Neuronal stem cell (in vitro differentiated cells): Measurements from ENCODE around the gene SMIM31.
A peak's percentile ranks its signal among the peaks of the same experiment; 100 is the strongest.

Source experiments
- DNase-seq: peaks from one replicate; pipeline ENCODE4 v3.0.0-alpha.2; 2013; ENCODE audit warnings: low spot score
- H2AFZ ChIP-seq: one replicate; pipeline ENCODE4 v1.6.1; 2013; ENCODE audit warnings: mild to moderate bottlenecking, low read length, inconsistent platforms
- H2AK5ac ChIP-seq: 2 replicates; pipeline ENCODE4 v1.6.1; 2013; ENCODE audit warnings: low read depth, mild to moderate bottlenecking, inconsistent platforms, low read length, moderate library complexity, mixed read lengths
- H2BK120ac ChIP-seq: 2 replicates; pipeline ENCODE4 v1.6.1; 2013; ENCODE audit warnings: low read depth, mild to moderate bottlenecking, inconsistent platforms, low read length, moderate library complexity, mixed read lengths
- H2BK12ac ChIP-seq: one replicate; pipeline ENCODE4 v1.6.1; 2013; ENCODE audit warnings: low read length, inconsistent platforms
- H2BK15ac ChIP-seq: 2 replicates; pipeline ENCODE4 v1.6.1; 2013; ENCODE audit warnings: mild to moderate bottlenecking, low read length, inconsistent platforms, mixed read lengths
- H2BK5ac ChIP-seq: one replicate; pipeline ENCODE4 v1.6.1; 2013; ENCODE audit warnings: inconsistent platforms, mild to moderate bottlenecking, low read length, moderate library complexity
- H3K14ac ChIP-seq: one replicate; pipeline ENCODE4 v1.6.1; 2013; ENCODE audit warnings: low read length, inconsistent platforms
- H3K18ac ChIP-seq: 2 replicates; pipeline ENCODE4 v1.6.1; 2013; ENCODE audit warnings: low read length, inconsistent platforms
- H3K23ac ChIP-seq: 2 replicates; pipeline ENCODE4 v1.6.1; 2013; ENCODE audit warnings: low read depth, mild to moderate bottlenecking, mixed read lengths, low read length, inconsistent platforms; ENCODE audit not compliant: poor library complexity
- H3K27ac ChIP-seq: replicated peaks from 3 replicates; pipeline ENCODE4 v1.5.1; 2013; ENCODE audit warnings: low read length, inconsistent platforms
- H3K27me3 ChIP-seq, 3 experiments: 2 replicates each; pipeline ENCODE4 v1.6.1; 2013; ENCODE audit warnings: low read length in 3 of 3, mild to moderate bottlenecking in 2 of 3, inconsistent platforms in 1 of 3, low read depth in 1 of 3, mixed read lengths in 1 of 3, moderate library complexity in 1 of 3; ENCODE audit not compliant: control insufficient read depth in 3 of 3, insufficient read depth in 3 of 3
- H3K36me3 ChIP-seq, 2 donors: replicated peaks in 1 of 2; 2 replicates each; pipeline ENCODE4 v1.6.1; 2013; ENCODE audit warnings: low read length in 2 of 2; ENCODE audit not compliant: control insufficient read depth in 2 of 2, insufficient read depth in 2 of 2
- H3K4ac ChIP-seq: 2 replicates; pipeline ENCODE4 v1.6.1; 2013; ENCODE audit warnings: inconsistent platforms, mild to moderate bottlenecking, low read length, moderate library complexity
- H3K4me1 ChIP-seq, 2 donors: 1 replicate in 1 of 2; 2 replicates in 1 of 2; pipeline ENCODE4 v1.6.1; 2013; ENCODE audit warnings: low read length in 2 of 2, low read depth in 1 of 2; ENCODE audit not compliant: control insufficient read depth in 2 of 2, insufficient read depth in 1 of 2
- H3K4me2 ChIP-seq: one replicate; pipeline ENCODE4 v1.6.1; 2013; ENCODE audit warnings: mild to moderate bottlenecking, low read length, inconsistent platforms; ENCODE audit not compliant: insufficient read depth, poor library complexity, severe bottlenecking
- H3K4me3 ChIP-seq, 2 donors: 2 replicates each; pipeline ENCODE4 v1.5.1; 2013; ENCODE audit warnings: low read length in 2 of 2, mild to moderate bottlenecking in 2 of 2, inconsistent platforms in 1 of 2, moderate library complexity in 1 of 2
- H3K79me1 ChIP-seq: one replicate; pipeline ENCODE4 v1.6.1; 2013; ENCODE audit warnings: low read depth, mild to moderate bottlenecking, inconsistent platforms, low read length, moderate library complexity
- H3K9ac ChIP-seq: one replicate; pipeline ENCODE4 v1.6.1; 2013; ENCODE audit warnings: mild to moderate bottlenecking, low read depth, low read length, inconsistent platforms; ENCODE audit not compliant: poor library complexity
- H3K9me3 ChIP-seq, 2 donors: replicated peaks in 1 of 2; 2 replicates each; pipeline versions ENCODE3 to v1.6.1; 2013; ENCODE audit warnings: low read length in 2 of 2, mild to moderate bottlenecking in 2 of 2, inconsistent platforms in 1 of 2, low read depth in 1 of 2, mixed read lengths in 1 of 2, moderate library complexity in 1 of 2; ENCODE audit not compliant: control insufficient read depth in 2 of 2, insufficient read depth in 1 of 2
- H4K8ac ChIP-seq: one replicate; pipeline ENCODE4 v1.6.1; 2013; ENCODE audit warnings: low read depth, mild to moderate bottlenecking, inconsistent platforms, low read length, moderate library complexity
- H4K91ac ChIP-seq: one replicate; pipeline ENCODE4 v1.6.1; 2013; ENCODE audit warnings: low read length, low read depth, mild to moderate bottlenecking, inconsistent platforms; ENCODE audit not compliant: poor library complexity
- WGBS, 2 donors: extraction: QIAGEN DNeasy Blood & Tissue Kit; methylation state at CpG; one replicate each; pipeline ENCODE4 v1.1.7; 2013; ENCODE audit warnings: missing lambda C conversion rate in 2 of 2, mixed read lengths in 1 of 2; ENCODE audit not compliant: insufficient read length in 2 of 2, insufficient replicate concordance in 1 of 2; ENCODE audit errors: extremely low coverage in 2 of 2; 5-methylcytosine and 5-hydroxymethylcytosine counted together

Gene SMIM31

DNA sequence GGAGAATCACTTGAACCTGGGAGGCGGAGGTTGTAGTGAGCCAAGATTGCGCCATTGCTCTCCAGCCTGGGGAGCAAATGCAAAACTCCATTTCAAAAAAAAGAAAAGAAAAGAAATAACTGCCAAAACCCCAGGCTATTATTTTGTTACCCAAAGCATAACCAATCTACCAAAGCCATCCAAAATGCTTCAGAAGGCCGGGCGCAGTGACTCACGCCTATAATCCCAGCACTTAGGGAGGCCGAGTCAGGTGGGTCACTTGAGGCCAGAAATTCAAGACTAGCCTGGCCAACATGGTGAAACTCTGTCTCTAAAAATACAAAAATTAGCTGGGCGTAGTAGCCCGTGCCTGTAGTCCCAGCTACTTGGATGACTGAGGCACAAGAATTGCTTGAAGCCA lies 49.8 kb downstream of the SMIM31 start:
- no peak overlapping the region for H4K91ac ChIP-seq
- H4K8ac ChIP-seq, result no peak overlapping the region
- H3K23ac ChIP-seq, result no peak overlapping the region
- H2AK5ac ChIP-seq, result no peak overlapping the region
- no peak overlapping the region for H3K27ac ChIP-seq
- no peaks in the 10 kb centered on the region for H3K79me1 ChIP-seq
- H2BK12ac ChIP-seq, result no peak overlapping the region
- H3K9me3 ChIP-seq, result peaks cover 0 to 2% of the 10 kb centered on the region in 2 donors
- H3K9ac ChIP-seq, result no peak overlapping the region
- no peaks in the 10 kb centered on the region for H3K36me3 ChIP-seq
- no peak overlapping the region for H3K4ac ChIP-seq
- no peak overlapping the region for H3K4me2 ChIP-seq
- no peaks in the 10 kb centered on the region for H3K27me3 ChIP-seq
- peaks cover 0 to 4% of the 10 kb centered on the region in 2 donors for H3K4me1 ChIP-seq
- no CpG with 5 or more reads among the region's 8 CpGs for WGBS, 2 donors
- no peak overlapping the region for H2AFZ ChIP-seq
- no peak overlapping the region for H2BK120ac ChIP-seq
- H2BK5ac ChIP-seq, result no peak overlapping the region
- no peak overlapping the region for H2BK15ac ChIP-seq
- H3K4me3 ChIP-seq, result no peak overlapping the region
- H3K14ac ChIP-seq, result no peak overlapping the region
- H3K18ac ChIP-seq, result peak overlapping the region; percentile 40
- DNase-seq, result no peak

DNA sequence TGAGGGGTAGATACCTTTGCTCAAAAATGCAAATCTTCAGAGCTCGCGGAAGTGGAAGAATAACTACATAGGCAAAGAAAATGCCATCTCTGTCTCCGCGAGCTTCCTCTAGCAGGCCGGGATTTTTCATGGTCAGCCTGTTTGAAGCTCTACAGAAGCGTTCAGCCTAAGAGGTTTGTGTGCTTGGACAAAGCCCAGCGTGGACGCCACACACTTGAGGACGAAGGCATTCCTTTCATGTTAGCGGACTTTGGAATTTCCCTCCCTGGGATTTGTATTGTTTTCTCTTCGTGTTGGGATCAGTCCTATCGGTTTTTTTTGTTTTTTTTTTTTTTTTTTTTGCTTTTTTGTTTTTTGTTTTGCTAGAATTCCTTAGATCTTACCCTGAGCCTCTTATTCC lies 53.7 kb downstream of the SMIM31 start:
- DNase-seq, result peak; percentile 76
- no peak overlapping the region for H3K4ac ChIP-seq
- no peaks in the 10 kb centered on the region for H3K9me3 ChIP-seq
- no peaks in the 10 kb centered on the region for H3K27me3 ChIP-seq
- H3K36me3 ChIP-seq, result no peaks in the 10 kb centered on the region
- no peak overlapping the region for H3K23ac ChIP-seq
- no peaks in the 10 kb centered on the region for H3K79me1 ChIP-seq
- no peak overlapping the region for H3K14ac ChIP-seq
- no peak overlapping the region for H2AK5ac ChIP-seq
- H2BK5ac ChIP-seq, result no peak overlapping the region
- H4K8ac ChIP-seq, result no peak overlapping the region
- H2BK12ac ChIP-seq, result no peak overlapping the region
- no peaks in the 10 kb centered on the region for H3K4me1 ChIP-seq
- no CpG with 5 or more reads among the region's 12 CpGs for WGBS, 2 donors
- no peak overlapping the region for H3K18ac ChIP-seq
- no peak overlapping the region for H3K4me3 ChIP-seq
- no peak overlapping the region for H3K27ac ChIP-seq
- no peak overlapping the region for H4K91ac ChIP-seq
- H3K4me2 ChIP-seq, result no peak overlapping the region
- no peak overlapping the region for H3K9ac ChIP-seq
- no peak overlapping the region for H2BK15ac ChIP-seq
- no peak overlapping the region for H2BK120ac ChIP-seq
- peak overlapping the region; percentile 66 for H2AFZ ChIP-seq

DNA sequence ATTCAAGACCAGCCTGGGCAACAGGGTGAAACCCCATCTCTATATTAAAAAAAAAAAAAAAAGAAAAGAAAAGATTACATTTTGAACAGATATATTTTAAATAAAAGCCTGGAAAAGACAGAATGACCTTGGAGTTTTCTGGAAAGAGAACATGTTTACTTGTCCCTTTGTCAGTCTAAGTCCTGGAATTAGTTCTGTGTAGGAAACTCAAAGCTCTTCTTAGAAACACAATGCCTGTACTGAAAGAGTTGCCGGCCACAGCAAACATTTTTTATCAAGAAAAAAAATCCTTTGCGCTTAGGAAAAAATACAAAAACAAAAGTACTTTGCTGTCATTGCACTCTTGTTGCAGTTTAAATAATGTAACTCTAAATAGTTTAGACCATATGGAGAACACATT lies 59.6 kb downstream of the SMIM31 start:
- Histone ChIP-seq H3K4me1 (peaks cover 0 to 2% of the 10 kb centered on the region in 2 donors), H2BK120ac (no peak overlapping the region), H4K8ac (no peak overlapping the region), H3K79me1 (no peaks in the 10 kb centered on the region), H4K91ac (no peak overlapping the region), H3K27me3 (no peaks in the 10 kb centered on the region), H2BK15ac (no peak overlapping the region), H3K4me2 (no peak overlapping the region), H3K36me3 (no peaks in the 10 kb centered on the region), H3K4ac (no peak overlapping the region), H2BK12ac (no peak overlapping the region), H3K9ac (no peak overlapping the region), H2AFZ (no peak overlapping the region), H3K23ac (no peak overlapping the region), H3K9me3 (no peaks in the 10 kb centered on the region), H3K4me3 (no peak overlapping the region), H3K18ac (no peak overlapping the region), H2AK5ac (no peak overlapping the region), H3K14ac (no peak overlapping the region), H2BK5ac (no peak overlapping the region), H3K27ac (no peak overlapping the region)
- no CpG with 5 or more reads among the region's 2 CpGs for WGBS, 2 donors
- no peak for DNase-seq

DNA sequence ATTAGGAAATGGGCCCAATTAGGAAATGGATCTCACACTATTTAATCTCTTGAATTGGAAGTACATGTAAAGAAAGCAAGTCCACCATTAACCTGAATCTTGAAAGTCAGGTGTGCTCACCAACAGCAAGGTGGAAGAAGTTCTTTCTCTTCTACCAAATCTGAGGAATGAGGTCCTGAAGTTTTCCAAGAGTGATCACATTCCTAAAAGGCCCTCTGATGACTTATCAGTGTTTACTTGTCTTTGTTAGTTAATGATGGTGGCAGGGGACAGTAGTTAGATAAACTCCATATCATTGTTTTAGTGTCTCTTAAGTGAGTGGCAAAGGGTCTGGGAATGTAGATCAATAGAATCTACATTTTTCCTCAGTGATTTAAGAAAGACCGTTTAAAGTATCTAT lies 61.8 kb downstream of the SMIM31 start:
- H3K27ac ChIP-seq, result no peak overlapping the region
- WGBS, 2 donors, result no CpG with 5 or more reads among the region's 1 CpG

More for the DNA sequence above, 61.8 kb downstream of the SMIM31 start:
- no peak overlapping the region for H2BK12ac ChIP-seq
- no peak overlapping the region for H2AFZ ChIP-seq
- no peak overlapping the region for H4K91ac ChIP-seq
- no peak overlapping the region for H3K18ac ChIP-seq
- H3K79me1 ChIP-seq, result no peaks in the 10 kb centered on the region
- no peak overlapping the region for H2BK15ac ChIP-seq
- no peak overlapping the region for H2AK5ac ChIP-seq
- H3K14ac ChIP-seq, result no peak overlapping the region
- H3K4me1 ChIP-seq, result peaks cover 0 to 4% of the 10 kb centered on the region in 2 donors
- no peak overlapping the region for H3K4me2 ChIP-seq
- no peaks in the 10 kb centered on the region for H3K9me3 ChIP-seq
- H3K4me3 ChIP-seq, result no peak overlapping the region
- no peak overlapping the region for H4K8ac ChIP-seq
- no peaks in the 10 kb centered on the region for H3K36me3 ChIP-seq
- H2BK5ac ChIP-seq, result no peak overlapping the region
- no peaks in the 10 kb centered on the region for H3K27me3 ChIP-seq
- no peak overlapping the region for H3K23ac ChIP-seq
- H3K4ac ChIP-seq, result no peak overlapping the region
- no peak overlapping the region for H2BK120ac ChIP-seq
- H3K9ac ChIP-seq, result no peak overlapping the region
- DNase-seq, result no peak
